ENCODE data around the gene TMEM132D.

DNA sequence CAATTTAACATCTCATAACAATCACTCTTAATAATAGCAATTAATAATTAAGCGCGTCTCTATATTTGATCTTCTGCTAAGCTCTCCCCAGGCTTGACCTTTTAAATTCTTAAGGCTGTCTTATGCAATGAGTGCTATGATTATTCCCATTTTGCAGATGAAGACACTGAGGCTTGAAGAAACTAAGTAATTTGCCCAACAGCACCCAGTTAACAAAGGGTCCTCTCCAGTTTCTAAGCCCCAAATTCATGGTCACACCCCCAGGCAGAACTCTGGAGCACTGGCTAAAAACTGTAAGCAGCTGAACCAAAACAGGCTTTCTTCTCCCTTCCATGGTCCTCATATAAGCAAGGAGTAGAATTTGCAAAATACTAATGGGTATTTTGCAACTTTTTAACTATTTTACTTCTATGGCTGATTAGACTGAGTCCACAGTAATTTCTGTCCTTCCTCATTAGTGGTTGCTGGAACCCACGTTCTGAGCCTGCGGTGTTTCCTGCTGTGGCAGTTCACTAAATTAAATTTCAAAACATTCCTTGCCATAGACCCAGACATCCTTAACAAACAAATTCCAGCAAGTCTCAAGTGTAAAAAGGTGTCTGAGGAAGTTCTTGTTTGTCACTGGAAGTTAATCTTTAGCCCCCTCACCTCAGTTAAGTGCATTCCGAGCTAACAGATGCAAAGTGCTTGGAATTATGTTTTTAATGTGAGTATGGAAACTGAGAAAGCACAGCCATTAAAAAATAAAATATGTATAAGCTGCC is 76.5 kb downstream of the TMEM132D start:
- TF ChIP-seq CTCF (conservative IDR thresholded peaks at IDR 0.05; ENCODE audit: low read length) (no peak), EZH2phosphoT487 (IDR thresholded peaks at IDR 0.05; ENCODE audit: borderline replicate concordance, low read depth, low read length) (no peak)

Measured in OCI-LY7 (cell line).